ENCODE results near the gene OMP.

The OMP gene

GRCh38 chr11:77129842-77130756 lies 27.5 kb downstream of the OMP start:
- H3K4me2 ChIP-seq (ENCODE audit: low read depth, low read length, poor library complexity, severe bottlenecking), result no peak overlapping the region
- no peaks in the 10 kb centered on the region for H3K36me3 ChIP-seq (ENCODE audit: insufficient read depth, low read length)
- no peaks in the 10 kb centered on the region for H3K9me3 ChIP-seq (ENCODE audit: insufficient read depth, low read depth, low read length)
- no peaks in the 10 kb centered on the region for H3K27me3 ChIP-seq (ENCODE audit: insufficient read depth, low read length, poor library complexity, severe bottlenecking)
- no peak overlapping the region for H3K9ac ChIP-seq (ENCODE audit: low read depth, low read length, poor library complexity, severe bottlenecking)
- H3K79me2 ChIP-seq (ENCODE audit: insufficient read depth, low read length), result no peaks in the 10 kb centered on the region
- no peaks in the 10 kb centered on the region for H4K20me1 ChIP-seq (ENCODE audit: insufficient read depth, low read length, poor library complexity, severe bottlenecking)
- H3K4me3 ChIP-seq (ENCODE audit: low read length, poor library complexity, severe bottlenecking), result no peak overlapping the region
- H3F3A ChIP-seq (ENCODE audit: low read depth), result no peaks in the 10 kb centered on the region
- H2AFZ ChIP-seq (ENCODE audit: low read length), result no peak overlapping the region
- H3K9me2 ChIP-seq (replicated peaks; ENCODE audit: low read depth, low read length), result no peaks in the 10 kb centered on the region
- TF ChIP-seq EZH2phosphoT487 (IDR thresholded peaks at IDR 0.05; ENCODE audit: borderline replicate concordance) (no peak), CTCF (conservative IDR thresholded peaks at IDR 0.05; ENCODE audit: low read length) (no peak)
- H3K4me1 ChIP-seq (ENCODE audit: insufficient read depth, low read length, poor library complexity, severe bottlenecking), result no peaks in the 10 kb centered on the region

GRCh38 chr11:77130763-77131513 lies 28.3 kb downstream of the OMP start:
- no peaks in the 10 kb centered on the region for H3K79me2 ChIP-seq (ENCODE audit: insufficient read depth, low read length)
- H3K9me3 ChIP-seq (ENCODE audit: insufficient read depth, low read depth, low read length), result no peaks in the 10 kb centered on the region
- TF ChIP-seq CTCF (conservative IDR thresholded peaks at IDR 0.05; ENCODE audit: low read length) (no peak), EZH2phosphoT487 (IDR thresholded peaks at IDR 0.05; ENCODE audit: borderline replicate concordance) (no peak)
- no peaks in the 10 kb centered on the region for H3K36me3 ChIP-seq (ENCODE audit: insufficient read depth, low read length)
- H3F3A ChIP-seq (ENCODE audit: low read depth), result no peaks in the 10 kb centered on the region
- H3K9me2 ChIP-seq (replicated peaks; ENCODE audit: low read depth, low read length), result no peaks in the 10 kb centered on the region
- no peak overlapping the region for H3K9ac ChIP-seq (ENCODE audit: low read depth, low read length, poor library complexity, severe bottlenecking)
- no peaks in the 10 kb centered on the region for H3K27me3 ChIP-seq (ENCODE audit: insufficient read depth, low read length, poor library complexity, severe bottlenecking)
- no peak overlapping the region for H2AFZ ChIP-seq (ENCODE audit: low read length)
- H3K4me3 ChIP-seq (ENCODE audit: low read length, poor library complexity, severe bottlenecking), result no peak overlapping the region
- no peaks in the 10 kb centered on the region for H3K4me1 ChIP-seq (ENCODE audit: insufficient read depth, low read length, poor library complexity, severe bottlenecking)
- no peaks in the 10 kb centered on the region for H4K20me1 ChIP-seq (ENCODE audit: insufficient read depth, low read length, poor library complexity, severe bottlenecking)
- no peak overlapping the region for H3K4me2 ChIP-seq (ENCODE audit: low read depth, low read length, poor library complexity, severe bottlenecking)

GRCh38 chr11:77131560-77131959 lies 28.9 kb downstream of the OMP start:
- TF ChIP-seq CTCF (conservative IDR thresholded peaks at IDR 0.05; ENCODE audit: low read length), result no peak
- no peak for TF ChIP-seq EZH2phosphoT487 (IDR thresholded peaks at IDR 0.05; ENCODE audit: borderline replicate concordance)
- no peak overlapping the region for H3K4me2 ChIP-seq (ENCODE audit: low read depth, low read length, poor library complexity, severe bottlenecking)
- H3K9me2 ChIP-seq (replicated peaks; ENCODE audit: low read depth, low read length), result no peaks in the 10 kb centered on the region

More at GRCh38 chr11:77131560-77131959, 28.9 kb downstream of the OMP start:
- H3K9me3 ChIP-seq (ENCODE audit: insufficient read depth, low read depth, low read length), result no peaks in the 10 kb centered on the region
- no peaks in the 10 kb centered on the region for H3K79me2 ChIP-seq (ENCODE audit: insufficient read depth, low read length)
- no peak overlapping the region for H3K4me3 ChIP-seq (ENCODE audit: low read length, poor library complexity, severe bottlenecking)
- H3K9ac ChIP-seq (ENCODE audit: low read depth, low read length, poor library complexity, severe bottlenecking), result no peak overlapping the region
- H2AFZ ChIP-seq (ENCODE audit: low read length), result no peak overlapping the region
- H3K36me3 ChIP-seq (ENCODE audit: insufficient read depth, low read length), result no peaks in the 10 kb centered on the region
- H3K27me3 ChIP-seq (ENCODE audit: insufficient read depth, low read length, poor library complexity, severe bottlenecking), result no peaks in the 10 kb centered on the region
- no peaks in the 10 kb centered on the region for H4K20me1 ChIP-seq (ENCODE audit: insufficient read depth, low read length, poor library complexity, severe bottlenecking)
- no peaks in the 10 kb centered on the region for H3K4me1 ChIP-seq (ENCODE audit: insufficient read depth, low read length, poor library complexity, severe bottlenecking)
- H3F3A ChIP-seq (ENCODE audit: low read depth), result no peaks in the 10 kb centered on the region
